ENCODE data around the gene CTAG1B. TPM values are rescaled to one million over a fixed set of nuclear protein-coding genes. Genes with fewer than 3 reads are reported as not detected.
"Not testable (repeated sequence)": the region's sequence is repeated elsewhere in the genome, so short reads cannot be mapped to it uniquely, and the experiment has no call there.

CTAG1B gene
- total and polyA plus RNA-seq, 2 donors (not counting 1 experiment from before 2014, with no cell fraction given), result 0.09 TPM; not detected in 1

GRCh38 chrX:154648931-154649330 is 29.8 kb upstream of the CTAG1B start:
- Histone ChIP-seq H3K36me3 (replicated peaks in 1 of 2; ENCODE audit: control extremely low read depth in 1 of 2, control insufficient read depth in 1 of 2, extremely low read depth in 1 of 2, insufficient read depth in 2 of 2, low read length in 1 of 2) (no peaks in the 10 kb centered on the region), H4K20me1 (ENCODE audit: control insufficient read depth, insufficient read depth, low read length, poor library complexity, severe bottlenecking) (no peaks in the 10 kb centered on the region), H3K4me3 (ENCODE audit: control extremely low read depth in 1 of 5, extremely low read depth in 1 of 5, insufficient read depth in 1 of 5, low read depth in 2 of 5, low read length in 4 of 5) (no peak overlapping the region), H3K79me2 (ENCODE audit: control insufficient read depth, insufficient read depth, low read length) (no peaks in the 10 kb centered on the region), H3K27me3 (replicated peaks in 1 of 4; ENCODE audit: control extremely low read depth in 1 of 4, control insufficient read depth in 3 of 4, insufficient read depth in 4 of 4, low read length in 3 of 4) (no peaks in the 10 kb centered on the region), H3K4me2 (replicated peaks; ENCODE audit: low read depth, low read length, poor library complexity, severe bottlenecking) (no peak overlapping the region), H3K27ac (ENCODE audit: low read length in 2 of 2) (no peak overlapping the region), H3K9ac (ENCODE audit: low read length) (no peak overlapping the region), H3K4me1 (ENCODE audit: control insufficient read depth in 2 of 2, insufficient read depth in 2 of 2, low read length in 2 of 2) (no peaks in the 10 kb centered on the region), H2AFZ (ENCODE audit: insufficient read depth, low read depth, low read length, poor library complexity, severe bottlenecking) (no peak overlapping the region), H3K9me3 (ENCODE audit: control extremely low read depth in 1 of 3, control insufficient read depth in 2 of 3, insufficient read depth in 1 of 3, low read length in 2 of 3) (no peaks in the 10 kb centered on the region)
- Mint-ChIP-seq H3K9me3 (ENCODE audit: insufficient read depth) (no peaks in the 10 kb centered on the region), H3K4me1 (no peaks in the 10 kb centered on the region), H3K27ac (no peak overlapping the region), H3K27me3 (no peaks in the 10 kb centered on the region), H3K4me3 (no peak overlapping the region)
- DNase-seq (no peak), ATAC-seq (ENCODE audit: low read depth) (no peak)
- TF ChIP-seq, protein P1, sequence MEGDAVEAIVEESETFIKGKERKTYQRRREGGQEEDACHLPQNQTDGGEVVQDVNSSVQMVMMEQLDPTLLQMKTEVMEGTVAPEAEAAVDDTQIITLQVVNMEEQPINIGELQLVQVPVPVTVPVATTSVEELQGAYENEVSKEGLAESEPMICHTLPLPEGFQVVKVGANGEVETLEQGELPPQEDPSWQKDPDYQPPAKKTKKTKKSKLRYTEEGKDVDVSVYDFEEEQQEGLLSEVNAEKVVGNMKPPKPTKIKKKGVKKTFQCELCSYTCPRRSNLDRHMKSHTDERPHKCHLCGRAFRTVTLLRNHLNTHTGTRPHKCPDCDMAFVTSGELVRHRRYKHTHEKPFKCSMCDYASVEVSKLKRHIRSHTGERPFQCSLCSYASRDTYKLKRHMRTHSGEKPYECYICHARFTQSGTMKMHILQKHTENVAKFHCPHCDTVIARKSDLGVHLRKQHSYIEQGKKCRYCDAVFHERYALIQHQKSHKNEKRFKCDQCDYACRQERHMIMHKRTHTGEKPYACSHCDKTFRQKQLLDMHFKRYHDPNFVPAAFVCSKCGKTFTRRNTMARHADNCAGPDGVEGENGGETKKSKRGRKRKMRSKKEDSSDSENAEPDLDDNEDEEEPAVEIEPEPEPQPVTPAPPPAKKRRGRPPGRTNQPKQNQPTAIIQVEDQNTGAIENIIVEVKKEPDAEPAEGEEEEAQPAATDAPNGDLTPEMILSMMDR (IDR thresholded peaks at IDR 0.05), result no peak
- TF ChIP-seq EZH2 (IDR thresholded peaks at IDR 0.05; ENCODE audit: borderline replicate concordance, insufficient read depth, low read depth, low read length, poor library complexity, severe bottlenecking), result no peak
- POLR2A ChIA-PET, result no interaction called here
- CTCF ChIA-PET, result no interaction called here
- 89% methylated on average over 4 of the region's 15 CpGs for WGBS (ENCODE audit: insufficient coverage)
- intact Hi-C loops (cut with micrococcal nuclease), result no loop called here

DNA sequence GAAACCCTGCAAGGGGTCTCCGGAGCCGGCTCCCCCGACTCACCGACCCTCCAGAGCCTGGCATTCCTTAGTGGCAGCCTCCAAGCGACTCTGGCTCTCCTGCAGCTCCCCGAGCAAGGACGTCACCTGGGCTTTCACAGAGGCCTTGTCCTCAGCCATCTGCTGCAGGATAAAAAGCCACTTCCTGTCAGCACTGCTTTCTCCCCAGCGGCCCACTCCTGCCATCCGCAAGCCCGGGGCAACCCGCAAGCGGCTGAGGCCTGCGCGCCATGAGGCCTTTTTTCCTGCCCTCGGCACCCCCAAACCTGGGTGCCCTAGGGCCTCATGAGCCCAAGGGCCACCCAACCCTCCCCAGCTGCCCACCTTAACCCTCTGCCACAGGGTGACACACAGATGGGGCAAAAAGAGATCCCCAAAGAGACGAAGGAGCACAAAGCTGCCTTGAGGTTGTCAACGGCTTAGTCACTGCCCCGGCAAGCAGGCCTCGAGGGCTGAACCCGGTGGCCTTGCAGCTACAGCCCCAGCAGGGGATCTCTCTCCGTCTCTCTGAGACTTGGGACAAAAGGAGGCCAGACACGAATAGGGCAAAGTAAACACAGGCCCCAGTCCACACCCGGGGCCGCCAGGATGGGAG is 26.8 kb upstream of the CTAG1B start:
- H3K27me3 Mint-ChIP-seq; H3K9me3 ChIP-seq (ENCODE audit: control extremely low read depth in 1 of 3, control insufficient read depth in 2 of 3, insufficient read depth in 1 of 3, low read length in 2 of 3); H3K79me2 ChIP-seq (ENCODE audit: control insufficient read depth, insufficient read depth, low read length); H3K36me3 ChIP-seq (replicated peaks in 1 of 2; ENCODE audit: control extremely low read depth in 1 of 2, control insufficient read depth in 1 of 2, extremely low read depth in 1 of 2, insufficient read depth in 2 of 2, low read length in 1 of 2); H4K20me1 ChIP-seq (ENCODE audit: control insufficient read depth, insufficient read depth, low read length, poor library complexity, severe bottlenecking); H3K9me3 Mint-ChIP-seq (ENCODE audit: insufficient read depth); H3K27ac ChIP-seq (ENCODE audit: low read length in 2 of 2); H3K4me3 ChIP-seq (ENCODE audit: control extremely low read depth in 1 of 5, extremely low read depth in 1 of 5, insufficient read depth in 1 of 5, low read depth in 2 of 5, low read length in 4 of 5); H2AFZ ChIP-seq (ENCODE audit: insufficient read depth, low read depth, low read length, poor library complexity, severe bottlenecking); intact Hi-C loops (cut with micrococcal nuclease); H3K27me3 ChIP-seq (replicated peaks in 1 of 4; ENCODE audit: control extremely low read depth in 1 of 4, control insufficient read depth in 3 of 4, insufficient read depth in 4 of 4, low read length in 3 of 4); H3K4me2 ChIP-seq (replicated peaks; ENCODE audit: low read depth, low read length, poor library complexity, severe bottlenecking); POLR2A ChIA-PET; H3K4me1 ChIP-seq (ENCODE audit: control insufficient read depth in 2 of 2, insufficient read depth in 2 of 2, low read length in 2 of 2); DNase-seq; CTCF ChIA-PET; H3K4me3 Mint-ChIP-seq; H3K4me1 Mint-ChIP-seq; ATAC-seq (ENCODE audit: low read depth); H3K27ac Mint-ChIP-seq; H3K9ac ChIP-seq (ENCODE audit: low read length): not testable (repeated sequence)
- no CpG with 5 or more reads among the region's 24 CpGs for WGBS (ENCODE audit: insufficient coverage)

- H3K4me1 ChIP-seq (ENCODE audit: control insufficient read depth in 2 of 2, insufficient read depth in 2 of 2, low read length in 2 of 2); ATAC-seq (ENCODE audit: low read depth); H2AFZ ChIP-seq (ENCODE audit: insufficient read depth, low read depth, low read length, poor library complexity, severe bottlenecking); H3K4me3 Mint-ChIP-seq; H3K36me3 ChIP-seq (replicated peaks in 1 of 2; ENCODE audit: control extremely low read depth in 1 of 2, control insufficient read depth in 1 of 2, extremely low read depth in 1 of 2, insufficient read depth in 2 of 2, low read length in 1 of 2); H3K79me2 ChIP-seq (ENCODE audit: control insufficient read depth, insufficient read depth, low read length); CTCF ChIA-PET; H3K27ac ChIP-seq (ENCODE audit: low read length in 2 of 2); H3K27me3 Mint-ChIP-seq; H3K4me3 ChIP-seq (ENCODE audit: control extremely low read depth in 1 of 5, extremely low read depth in 1 of 5, insufficient read depth in 1 of 5, low read depth in 2 of 5, low read length in 4 of 5); intact Hi-C loops (cut with micrococcal nuclease); H3K27ac Mint-ChIP-seq; H3K9me3 Mint-ChIP-seq (ENCODE audit: insufficient read depth); DNase-seq; H3K9me3 ChIP-seq (ENCODE audit: control extremely low read depth in 1 of 3, control insufficient read depth in 2 of 3, insufficient read depth in 1 of 3, low read length in 2 of 3); POLR2A ChIA-PET; H4K20me1 ChIP-seq (ENCODE audit: control insufficient read depth, insufficient read depth, low read length, poor library complexity, severe bottlenecking); H3K27me3 ChIP-seq (replicated peaks in 1 of 4; ENCODE audit: control extremely low read depth in 1 of 4, control insufficient read depth in 3 of 4, insufficient read depth in 4 of 4, low read length in 3 of 4); H3K4me2 ChIP-seq (replicated peaks; ENCODE audit: low read depth, low read length, poor library complexity, severe bottlenecking); H3K4me1 Mint-ChIP-seq; H3K9ac ChIP-seq (ENCODE audit: low read length): not testable (repeated sequence)
- no CpG with 5 or more reads among the region's 31 CpGs for WGBS (ENCODE audit: insufficient coverage)
Observed at GRCh38 chrX:154643708-154644107, 24.6 kb upstream of the CTAG1B start.

Measured in B cell (primary cell).